GM18951 (cell line): Measurements from ENCODE around the gene KCNK16.

Experiments used
- POLR2A ChIP-seq: IDR thresholded peaks from 4 replicates; pipeline ENCODE4 v1.6.1; 2011; ENCODE audit warnings: mild to moderate bottlenecking; ENCODE audit not compliant: insufficient read length, insufficient read depth; ENCODE audit errors: extremely low read depth
- in situ Hi-C: fragments of 300-500 bp; cut with MboI; formaldehyde crosslinking; loops from one replicate; pipeline ENCODE4 v1.12.0; 2022; ENCODE audit warnings: low sequenced_read_pairs, mixed read lengths, inconsistent platforms; ENCODE audit not compliant: unreplicated experiment

KCNK16 gene

DNA sequence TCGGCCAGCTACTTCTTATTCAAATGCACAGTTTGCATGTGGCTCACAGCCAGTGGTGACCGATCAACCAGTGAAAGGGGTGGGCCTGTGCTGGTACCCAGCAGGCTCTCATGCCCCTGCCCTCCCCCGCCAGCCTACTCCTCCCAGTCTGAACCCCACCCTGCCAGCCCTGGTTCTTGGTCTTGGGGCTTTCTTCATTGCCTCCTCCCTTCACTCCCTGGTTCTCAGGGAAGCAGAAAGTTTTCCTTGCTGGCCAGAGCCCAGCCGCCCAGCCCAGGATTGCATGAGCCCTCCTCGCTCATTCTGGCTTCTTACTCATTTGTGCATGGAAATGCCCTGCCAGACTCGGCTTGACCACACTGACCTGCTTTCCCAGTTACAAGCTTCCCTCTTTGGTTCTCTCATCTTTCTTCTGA lies 49.1 kb downstream of the KCNK16 start:
- in situ Hi-C loops, result no loop called here
- no peak for TF ChIP-seq POLR2A

DNA sequence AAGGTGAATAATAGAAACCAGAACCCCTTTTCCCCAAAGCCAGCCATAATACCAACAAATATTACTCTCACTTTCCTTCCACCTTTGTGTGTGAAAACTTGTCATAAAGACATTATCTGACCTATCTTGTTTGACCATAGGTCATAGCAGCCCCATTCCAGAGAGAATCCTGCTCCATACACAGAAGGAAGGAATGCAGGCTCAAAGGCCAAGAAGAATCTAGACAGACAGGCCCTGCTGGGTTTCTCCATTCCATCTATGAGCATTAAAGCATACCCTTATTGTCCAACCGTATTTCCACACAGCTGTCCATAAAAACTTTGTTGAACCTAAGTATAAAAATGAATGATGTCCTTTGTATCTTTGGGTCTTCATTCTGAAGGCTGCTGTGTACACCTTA lies 52.5 kb downstream of the KCNK16 start:
- TF ChIP-seq POLR2A, result no peak
- in situ Hi-C loops, result no loop called here

DNA sequence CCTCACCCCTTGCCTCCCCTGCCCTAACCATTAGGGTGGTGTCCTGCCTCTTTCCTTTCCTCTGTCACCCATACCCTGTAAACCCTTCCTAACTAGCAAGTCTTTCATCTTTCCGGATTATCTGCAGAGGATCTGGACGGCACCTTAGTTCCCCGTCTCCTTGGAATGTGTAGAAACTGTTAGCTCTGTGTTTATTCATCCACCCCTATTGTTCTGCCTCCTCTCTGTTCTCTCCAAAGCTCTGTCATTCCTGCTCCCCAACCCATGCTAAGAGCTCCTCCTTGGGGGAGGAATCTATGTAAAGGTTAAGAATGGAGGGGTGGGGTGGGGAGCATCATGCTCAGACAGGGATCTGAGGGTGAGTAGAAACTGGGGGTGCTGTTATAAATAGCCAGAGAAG lies 53.8 kb downstream of the KCNK16 start:
- in situ Hi-C loops, result no loop called here
- TF ChIP-seq POLR2A, result no peak

DNA sequence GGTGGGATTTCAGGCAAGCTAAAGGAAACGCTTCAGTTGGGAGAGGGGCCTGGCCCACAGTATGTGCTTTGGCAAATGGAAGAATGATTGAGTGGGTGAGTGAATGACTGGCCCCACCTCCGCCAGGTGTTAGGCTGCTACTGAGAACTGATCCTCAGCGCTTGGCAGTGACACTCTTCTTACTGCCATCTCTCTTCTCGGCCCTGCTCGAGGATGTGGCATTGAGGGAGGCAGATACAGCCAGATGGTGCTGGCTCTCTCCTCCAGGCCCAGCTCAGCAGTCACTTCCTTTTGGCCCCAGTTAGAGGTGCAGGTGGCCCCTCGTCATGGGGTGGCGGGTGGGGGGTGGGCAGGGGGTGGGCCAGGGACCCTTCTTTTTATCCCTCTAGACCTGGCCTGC lies 54.3 kb downstream of the KCNK16 start:
- in situ Hi-C loops, result no loop called here

DNA sequence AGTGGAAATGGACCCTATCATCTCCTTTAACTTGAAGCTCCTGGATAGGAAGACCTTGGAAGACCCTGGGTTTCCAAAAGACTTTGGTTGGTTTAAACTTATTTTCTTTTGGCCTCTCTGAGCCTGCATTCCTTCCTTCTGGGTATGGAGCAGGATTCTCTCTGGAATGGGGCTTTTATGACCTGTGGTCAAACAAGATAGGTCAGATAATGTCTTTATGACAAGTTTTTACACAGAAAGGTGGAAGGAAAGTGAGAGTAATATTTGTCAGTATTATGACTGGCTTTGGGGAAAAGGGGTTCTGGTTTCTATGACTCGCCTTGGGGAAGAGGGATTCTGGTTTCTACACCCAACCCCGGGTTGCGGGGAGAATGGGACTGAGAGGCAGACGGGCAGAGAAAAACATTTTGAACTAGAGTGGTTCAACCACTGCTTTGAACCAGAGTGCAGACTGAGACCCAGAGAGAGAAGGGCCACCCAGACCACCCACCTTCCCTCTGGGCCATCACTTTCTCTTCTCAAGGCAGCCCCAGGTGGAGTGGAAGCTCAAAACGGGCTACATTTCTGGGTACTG lies 55.6 kb downstream of the KCNK16 start:
- no peak for TF ChIP-seq POLR2A
- in situ Hi-C loops, result no loop called here

More for the DNA sequence above, 54.3 kb downstream of the KCNK16 start:
- TF ChIP-seq POLR2A, result no peak

DNA sequence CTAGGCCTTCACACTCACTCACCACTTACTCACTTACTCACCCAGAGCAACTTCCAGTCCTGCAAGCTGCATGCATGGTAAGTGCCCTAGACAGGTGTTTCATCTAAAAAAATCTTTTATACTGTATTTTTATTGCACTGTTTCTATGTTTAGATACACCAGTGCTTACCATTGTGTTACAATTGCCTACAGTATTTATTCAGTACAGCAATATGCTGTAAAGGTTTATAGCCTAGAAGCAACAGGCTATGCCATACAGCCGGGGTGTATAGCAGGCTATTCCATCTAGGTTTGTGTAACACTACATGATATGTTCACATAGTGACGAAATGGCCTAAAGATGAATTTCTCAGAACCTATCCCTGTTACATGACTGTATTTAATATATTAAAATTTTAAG lies 56.1 kb downstream of the KCNK16 start:
- in situ Hi-C loops, result no loop called here
- TF ChIP-seq POLR2A, result no peak
